DND-41 (cell line): ENCODE results near the gene RAB29.

ENCODE experiments used
- ATAC-seq: fragments of 200-7000 bp; cut with Tn5 transposase; 3 replicates; pipeline ENCODE4 v1.9.1; 2021; ENCODE audit warnings: low read depth; ENCODE audit not compliant: insufficient read depth
- DNase-seq: peaks from one replicate; pipeline ENCODE4 v3.0.0-alpha.2; 2020
- H2AFZ ChIP-seq: 2 replicates; pipeline ENCODE4 v1.6.0; 2012; ENCODE audit warnings: low read depth, low read length
- H3K27ac ChIP-seq: 2 replicates; pipeline ENCODE4 v1.5.1; 2012; ENCODE audit warnings: low read length, inconsistent platforms
- H3K27me3 ChIP-seq: fragments of 200-600 bp; sonication (generic); 2 replicates; pipeline ENCODE4 v1.6.0; 2012; ENCODE audit warnings: low read length, mild to moderate bottlenecking, inconsistent platforms; ENCODE audit not compliant: insufficient read depth, poor library complexity
- H3K36me3 ChIP-seq: 2 replicates; pipeline ENCODE4 v1.5.1; 2012; ENCODE audit warnings: low read length, inconsistent platforms; ENCODE audit not compliant: insufficient read depth
- H3K4me1 ChIP-seq: 2 replicates; pipeline ENCODE4 v1.5.1; 2012; ENCODE audit warnings: mild to moderate bottlenecking, low read length; ENCODE audit not compliant: insufficient read depth
- H3K4me2 ChIP-seq: 2 replicates; pipeline ENCODE4 v1.6.0; 2012; ENCODE audit warnings: mild to moderate bottlenecking, moderate library complexity, low read length, inconsistent platforms; ENCODE audit not compliant: insufficient read depth
- H3K4me3 ChIP-seq, 2 experiments: fragments of 200-600 bp in 1 of 2; shearing (Covaris generic) in 1 of 2; 2 replicates each; pipeline ENCODE4 v1.5.1; 2012 to 2016; ENCODE audit warnings: inconsistent platforms in 2 of 2, low read length in 2 of 2, mild to moderate bottlenecking in 2 of 2, low read depth in 1 of 2, moderate library complexity in 1 of 2
- H3K79me2 ChIP-seq: 2 replicates; pipeline ENCODE4 v1.6.0; 2012; ENCODE audit warnings: low read length, inconsistent platforms; ENCODE audit not compliant: insufficient read depth
- H3K9ac ChIP-seq: 2 replicates; pipeline ENCODE4 v1.6.0; 2012; ENCODE audit warnings: low read depth, mild to moderate bottlenecking, inconsistent platforms, low read length, moderate library complexity
- H3K9me3 ChIP-seq: 2 replicates; pipeline ENCODE4 v1.5.1; 2012; ENCODE audit warnings: low read length, moderate library complexity, mild to moderate bottlenecking, inconsistent platforms; ENCODE audit not compliant: insufficient read depth, severe bottlenecking
- H4K20me1 ChIP-seq: 2 replicates; pipeline ENCODE4 v1.6.0; 2012; ENCODE audit warnings: low read length; ENCODE audit not compliant: insufficient read depth
- CTCF ChIP-seq: IDR thresholded peaks from 2 replicates; pipeline ENCODE4 v1.5.1; 2012; ENCODE audit warnings: borderline replicate concordance, low read length, moderate library complexity, mild to moderate bottlenecking; ENCODE audit not compliant: poor library complexity, severe bottlenecking; ENCODE audit errors: extremely low read depth
- EZH2 ChIP-seq: IDR thresholded peaks from 3 replicates; pipeline ENCODE4 v1.6.1; 2012; ENCODE audit warnings: borderline replicate concordance, low read depth, mild to moderate bottlenecking, moderate library complexity, low read length, inconsistent platforms; ENCODE audit not compliant: severe bottlenecking

Gene RAB29

GRCh38 chr1:205782627-205783432 is 7.5 kb upstream of the RAB29 start:
- no peak overlapping the region for H3K27ac ChIP-seq
- no peak overlapping the region for H2AFZ ChIP-seq
- H3K27me3 ChIP-seq = no peaks in the 10 kb centered on the region
- H4K20me1 ChIP-seq = no peaks in the 10 kb centered on the region
- ATAC-seq (peak; percentile 79), DNase-seq (no peak)
- H3K9me3 ChIP-seq = no peaks in the 10 kb centered on the region
- peaks cover 7% of the 10 kb centered on the region; the same call in 1 of the 2 replicates for H3K4me1 ChIP-seq
- no peak overlapping the region for H3K4me2 ChIP-seq
- no peak overlapping the region for H3K4me3 ChIP-seq
- no peak overlapping the region for H3K9ac ChIP-seq
- H3K36me3 ChIP-seq = no peaks in the 10 kb centered on the region
- H3K79me2 ChIP-seq = no peaks in the 10 kb centered on the region
- TF ChIP-seq CTCF (peak; percentile 34), EZH2 (no peak)

GRCh38 chr1:205780335-205780734 is 5.1 kb upstream of the RAB29 start:
- H3K9ac ChIP-seq = no peak overlapping the region
- DNase-seq (no peak), ATAC-seq (no peak)
- no peaks in the 10 kb centered on the region for H3K79me2 ChIP-seq
- no peak overlapping the region for H2AFZ ChIP-seq
- H3K9me3 ChIP-seq = no peaks in the 10 kb centered on the region
- H3K36me3 ChIP-seq = no peaks in the 10 kb centered on the region
- H3K27ac ChIP-seq = no peak overlapping the region
- no peaks in the 10 kb centered on the region for H4K20me1 ChIP-seq
- H3K27me3 ChIP-seq = no peaks in the 10 kb centered on the region
- no peak overlapping the region for H3K4me3 ChIP-seq
- peaks cover 15% of the 10 kb centered on the region for H3K4me1 ChIP-seq
- no peak overlapping the region for H3K4me2 ChIP-seq
- TF ChIP-seq CTCF (no peak), EZH2 (no peak)

- ATAC-seq (no peak), DNase-seq (no peak)
- Histone ChIP-seq H3K4me1 (peaks cover 25% of the 10 kb centered on the region), H4K20me1 (no peaks in the 10 kb centered on the region), H3K36me3 (no peaks in the 10 kb centered on the region), H3K4me3 (no peak overlapping the region), H3K27ac (no peak overlapping the region), H3K9me3 (no peaks in the 10 kb centered on the region), H3K79me2 (peaks cover 2% of the 10 kb centered on the region), H2AFZ (no peak overlapping the region), H3K9ac (no peak overlapping the region), H3K4me2 (no peak overlapping the region), H3K27me3 (no peaks in the 10 kb centered on the region)
- TF ChIP-seq CTCF = no peak
- no peak for TF ChIP-seq EZH2
Observed at GRCh38 chr1:205777994-205778393, 2.7 kb upstream of the RAB29 start.
